ENCODE results near the gene BRD1.
"Not testable (repeated sequence)": the region's sequence is repeated elsewhere in the genome, so short reads cannot be mapped to it uniquely, and the experiment has no call there.

Gene BRD1

DNA sequence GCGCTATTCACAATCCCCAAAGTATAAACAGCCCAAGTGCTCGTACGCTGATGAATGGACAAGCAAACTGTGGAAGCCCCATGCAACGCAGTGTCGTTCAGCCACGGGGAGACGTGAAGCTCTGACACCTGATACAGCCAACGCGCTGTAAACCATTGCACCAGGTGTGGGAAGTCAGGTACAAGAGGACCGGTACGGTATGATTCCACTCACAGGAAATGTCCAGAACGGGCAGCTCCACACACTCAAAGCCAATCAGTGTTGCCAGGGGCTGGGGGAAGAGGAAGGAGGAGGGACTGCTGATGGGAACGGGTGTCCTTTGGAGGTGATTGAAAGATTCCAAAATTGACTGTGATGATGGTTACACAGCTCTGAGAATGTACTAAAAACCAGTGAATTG lies 64.5 kb downstream of the BRD1 start:
- POLR2A ChIA-PET: no interaction called here
- no peak for TF ChIP-seq FOXK2 (IDR thresholded peaks at IDR 0.05)
- no peak for TF ChIP-seq ZNF384 (IDR thresholded peaks at IDR 0.05)
- TF ChIP-seq SP1 (IDR thresholded peaks at IDR 0.05): no peak
- TF ChIP-seq L3MBTL2 (conservative IDR thresholded peaks at IDR 0.05): no peak
- TF ChIP-seq HDGF (IDR thresholded peaks at IDR 0.05; ENCODE audit: borderline replicate concordance): no peak
- no peak for TF ChIP-seq CTBP1 (IDR thresholded peaks at IDR 0.05; ENCODE audit: borderline replicate concordance)
- TF ChIP-seq LEF1 (IDR thresholded peaks at IDR 0.05; ENCODE audit: borderline replicate concordance): no peak
- TF ChIP-seq PKNOX1 (IDR thresholded peaks at IDR 0.05): no peak
- TF ChIP-seq NFRKB (IDR thresholded peaks at IDR 0.05): no peak
- TF ChIP-seq FOXM1 (IDR thresholded peaks at IDR 0.05; ENCODE audit: borderline replicate concordance): no peak
- no peak for TF ChIP-seq ARNT (IDR thresholded peaks at IDR 0.05)
- no peak for TF ChIP-seq ELF4 (IDR thresholded peaks at IDR 0.05)
- TF ChIP-seq SUZ12 (IDR thresholded peaks at IDR 0.05): no peak
- TF ChIP-seq BHLHE40 (IDR thresholded peaks at IDR 0.05; ENCODE audit: borderline replicate concordance): no peak
- TF ChIP-seq FOXA1 (IDR thresholded peaks at IDR 0.05): no peak
- TF ChIP-seq TARDBP (IDR thresholded peaks at IDR 0.05): no peak
- CTCF ChIA-PET: no interaction called here
- no peak for DNase-seq (ENCODE audit: extremely low spot score)

DNA sequence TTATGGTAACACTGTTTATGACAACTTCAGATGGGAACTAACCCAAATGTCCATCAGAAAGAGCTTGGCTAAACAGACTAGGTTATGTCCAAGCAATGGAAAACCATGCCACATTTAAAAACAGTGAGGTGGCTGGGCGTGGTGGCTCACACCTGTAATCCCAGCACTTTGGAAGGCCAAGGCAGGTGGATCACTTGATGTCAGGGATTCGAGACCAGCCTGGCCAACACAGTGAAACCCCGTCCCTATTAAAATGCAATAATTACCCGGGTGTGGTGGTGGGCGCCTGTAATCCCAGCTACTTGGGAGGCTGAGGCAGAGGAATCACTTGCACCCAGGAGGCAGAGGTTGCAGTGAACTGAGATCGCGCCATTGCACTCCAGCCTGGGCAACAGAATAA lies 65.1 kb downstream of the BRD1 start:
- DNase-seq (ENCODE audit: extremely low spot score); POLR2A ChIA-PET; CTCF ChIA-PET: not testable (repeated sequence)

DNA sequence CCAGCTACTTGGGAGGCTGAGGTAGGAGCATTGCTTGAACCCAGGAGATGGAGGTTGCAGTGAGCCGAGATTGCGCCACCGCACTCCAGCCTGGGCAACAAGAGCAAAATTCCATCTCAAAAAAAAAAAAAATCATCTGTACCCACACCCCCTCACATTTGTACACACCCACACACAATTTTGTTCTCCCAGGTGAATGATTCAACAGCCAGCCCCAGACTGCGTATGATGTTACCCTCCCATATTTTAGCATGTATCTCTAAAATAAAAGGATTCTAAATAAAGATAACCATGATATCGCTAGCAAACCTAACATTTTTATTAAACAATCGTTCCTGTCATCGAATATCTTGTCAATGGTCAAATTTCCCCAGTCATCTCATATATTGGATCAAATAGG lies 65.8 kb downstream of the BRD1 start:
- ChIA-PET CTCF (no interaction called here), POLR2A (no interaction called here)
- no peak for TF ChIP-seq CTBP1 (IDR thresholded peaks at IDR 0.05; ENCODE audit: borderline replicate concordance)
- TF ChIP-seq HDGF (IDR thresholded peaks at IDR 0.05; ENCODE audit: borderline replicate concordance): no peak
- TF ChIP-seq FOXK2 (IDR thresholded peaks at IDR 0.05): no peak
- TF ChIP-seq ARNT (IDR thresholded peaks at IDR 0.05): no peak
- TF ChIP-seq NFRKB (IDR thresholded peaks at IDR 0.05): no peak
- no peak for TF ChIP-seq ELF4 (IDR thresholded peaks at IDR 0.05)
- TF ChIP-seq PKNOX1 (IDR thresholded peaks at IDR 0.05): no peak
- no peak for TF ChIP-seq BHLHE40 (IDR thresholded peaks at IDR 0.05; ENCODE audit: borderline replicate concordance)
- TF ChIP-seq FOXA1 (IDR thresholded peaks at IDR 0.05): no peak
- no peak for TF ChIP-seq SP1 (IDR thresholded peaks at IDR 0.05)
- DNase-seq (ENCODE audit: extremely low spot score): no peak

DNA sequence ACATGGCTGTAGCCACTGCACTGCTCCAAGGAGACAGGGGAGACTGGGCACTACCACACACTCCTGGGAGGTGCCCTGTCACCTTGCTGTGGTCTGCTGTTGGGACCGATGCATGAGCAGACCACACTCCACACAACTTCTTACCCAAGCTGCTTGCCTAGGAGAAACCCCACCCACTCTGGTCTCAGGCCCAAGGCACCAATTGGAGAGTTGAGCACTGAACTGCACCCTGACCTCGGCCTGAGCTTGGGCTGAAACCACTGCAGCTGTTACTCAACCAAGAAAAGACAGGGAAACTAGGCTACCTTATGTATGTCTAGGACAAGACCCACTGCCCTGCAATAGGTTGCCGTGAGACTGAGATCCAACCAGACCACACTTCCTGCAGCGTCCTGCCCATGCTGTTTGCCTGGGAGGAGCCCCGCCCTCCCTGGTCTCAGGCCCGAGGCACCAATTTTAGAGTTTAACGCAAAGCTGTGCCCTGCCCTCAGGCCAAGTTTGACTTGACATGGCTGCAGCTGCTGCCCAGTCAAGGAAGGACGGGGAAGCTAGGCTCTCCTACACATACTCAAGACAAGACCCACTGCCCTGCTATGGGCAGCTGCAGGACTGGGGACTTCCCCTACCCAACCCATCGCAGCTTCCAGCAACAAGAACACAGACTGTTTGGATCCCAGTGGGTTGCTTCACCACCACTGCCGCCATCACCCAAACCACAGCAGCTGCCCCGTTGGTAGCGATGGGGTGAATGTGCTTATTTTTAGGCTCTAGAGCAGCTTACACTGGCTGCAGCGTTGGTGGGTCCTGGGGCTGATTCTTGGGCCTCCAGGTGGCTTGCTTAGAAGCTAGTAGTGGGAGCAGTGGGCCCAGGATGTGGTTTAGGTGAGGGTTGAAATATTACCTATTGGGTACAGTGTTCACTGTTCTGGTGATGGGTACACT lies 66.8 kb downstream of the BRD1 start:
- DNase-seq (ENCODE audit: extremely low spot score): no peak
- ChIA-PET POLR2A (no interaction called here), CTCF (interaction anchor here (0.8 kb wide), 1 partner anchor 170 kb away, joined by 4 read pairs; no protein-coding TSS in a partner anchor)
- TF ChIP-seq FOXM1 (IDR thresholded peaks at IDR 0.05; ENCODE audit: borderline replicate concordance): no peak
- no peak for TF ChIP-seq ARNT (IDR thresholded peaks at IDR 0.05)
- TF ChIP-seq HDGF (IDR thresholded peaks at IDR 0.05; ENCODE audit: borderline replicate concordance): no peak
- TF ChIP-seq PKNOX1 (IDR thresholded peaks at IDR 0.05): no peak
- no peak for TF ChIP-seq BHLHE40 (IDR thresholded peaks at IDR 0.05; ENCODE audit: borderline replicate concordance)
- no peak for TF ChIP-seq NFRKB (IDR thresholded peaks at IDR 0.05)
- TF ChIP-seq FOXA1 (IDR thresholded peaks at IDR 0.05): no peak
- TF ChIP-seq FOXK2 (IDR thresholded peaks at IDR 0.05): no peak
- no peak for TF ChIP-seq TARDBP (IDR thresholded peaks at IDR 0.05)

DNA sequence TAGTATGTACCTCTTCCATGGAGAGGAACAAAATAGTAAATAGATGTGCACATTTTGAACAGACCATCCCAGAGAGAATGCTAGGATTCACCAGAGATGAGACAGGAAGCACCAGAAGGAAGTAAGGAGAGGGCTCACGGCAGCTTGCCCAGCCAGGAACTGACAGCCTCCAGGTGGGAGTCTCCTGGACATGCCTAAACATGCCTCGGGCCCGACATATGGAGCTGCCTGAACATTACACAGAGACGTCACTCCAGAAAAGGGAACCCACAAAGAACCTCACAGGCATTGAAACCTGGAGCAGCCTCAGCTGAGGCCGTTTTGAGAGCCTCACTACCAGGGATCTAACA lies 67.4 kb downstream of the BRD1 start:
- CTCF ChIA-PET: interaction anchor here (0.8 kb wide), 1 partner anchor 171 kb away, joined by 4 read pairs; no protein-coding TSS in a partner anchor
- no peak for DNase-seq (ENCODE audit: extremely low spot score)
- POLR2A ChIA-PET: no interaction called here
- no peak for TF ChIP-seq ARNT (IDR thresholded peaks at IDR 0.05)
- no peak for TF ChIP-seq BHLHE40 (IDR thresholded peaks at IDR 0.05; ENCODE audit: borderline replicate concordance)
- no peak for TF ChIP-seq PKNOX1 (IDR thresholded peaks at IDR 0.05)
- TF ChIP-seq SP1 (IDR thresholded peaks at IDR 0.05): no peak
- TF ChIP-seq SUZ12 (IDR thresholded peaks at IDR 0.05): no peak
- TF ChIP-seq TARDBP (IDR thresholded peaks at IDR 0.05): no peak
- TF ChIP-seq NFRKB (IDR thresholded peaks at IDR 0.05): no peak
- no peak for TF ChIP-seq HDGF (IDR thresholded peaks at IDR 0.05; ENCODE audit: borderline replicate concordance)
- TF ChIP-seq FOXM1 (IDR thresholded peaks at IDR 0.05; ENCODE audit: borderline replicate concordance): no peak
- TF ChIP-seq LEF1 (IDR thresholded peaks at IDR 0.05; ENCODE audit: borderline replicate concordance): no peak
- no peak for TF ChIP-seq ELF4 (IDR thresholded peaks at IDR 0.05)
- no peak for TF ChIP-seq L3MBTL2 (conservative IDR thresholded peaks at IDR 0.05)
- TF ChIP-seq FOXK2 (IDR thresholded peaks at IDR 0.05): no peak

GRCh38 chr22:49756676-49757075 lies 71.0 kb downstream of the BRD1 start:
- POLR2A ChIA-PET: no interaction called here
- DNase-seq (ENCODE audit: extremely low spot score): no peak
- CTCF ChIA-PET: no interaction called here

More at GRCh38 chr22:49756676-49757075, 71.0 kb downstream of the BRD1 start:
- TF ChIP-seq SP1 (IDR thresholded peaks at IDR 0.05): no peak
- no peak for TF ChIP-seq ELF4 (IDR thresholded peaks at IDR 0.05)
- TF ChIP-seq HDGF (IDR thresholded peaks at IDR 0.05; ENCODE audit: borderline replicate concordance): no peak
- no peak for TF ChIP-seq LEF1 (IDR thresholded peaks at IDR 0.05; ENCODE audit: borderline replicate concordance)
- TF ChIP-seq FOXA1 (IDR thresholded peaks at IDR 0.05): no peak
- TF ChIP-seq L3MBTL2 (conservative IDR thresholded peaks at IDR 0.05): no peak
- TF ChIP-seq TARDBP (IDR thresholded peaks at IDR 0.05): no peak
- no peak for TF ChIP-seq BHLHE40 (IDR thresholded peaks at IDR 0.05; ENCODE audit: borderline replicate concordance)
- no peak for TF ChIP-seq FOXK2 (IDR thresholded peaks at IDR 0.05)
- no peak for TF ChIP-seq NFRKB (IDR thresholded peaks at IDR 0.05)
- no peak for TF ChIP-seq PKNOX1 (IDR thresholded peaks at IDR 0.05)
